ENCODE measurements around the gene ABLIM1.

Gene ABLIM1

DNA sequence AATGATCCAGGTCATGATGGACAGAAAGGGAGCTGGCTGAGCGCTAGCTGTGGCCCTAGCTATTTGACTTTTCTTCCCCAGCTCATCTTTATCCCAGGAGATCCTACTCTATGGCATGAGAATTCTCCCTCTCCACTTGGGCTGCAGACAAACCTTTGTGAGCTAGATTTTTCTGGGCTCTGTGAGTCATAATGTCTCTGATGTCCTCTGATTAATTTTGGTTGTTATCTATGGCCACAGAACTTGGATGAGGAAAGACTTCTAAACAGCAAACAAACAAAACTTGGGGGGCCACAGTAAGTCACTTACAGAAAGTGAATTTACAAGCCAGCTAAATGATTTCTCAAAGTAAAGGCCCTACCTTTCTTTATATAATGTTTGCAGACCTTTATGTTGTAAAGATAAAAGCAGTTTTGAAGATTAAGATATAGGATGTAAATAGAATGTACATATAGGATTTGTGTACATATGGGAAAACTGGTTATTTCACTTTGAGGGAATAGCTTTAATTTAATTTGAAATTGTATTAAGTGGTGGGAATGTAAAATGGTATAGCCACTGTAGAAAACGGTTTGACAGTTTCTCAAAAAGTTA lies 10.4 kb downstream of the ABLIM1 start:
- no peak for DNase-seq (ENCODE audit: low read depth)

DNA sequence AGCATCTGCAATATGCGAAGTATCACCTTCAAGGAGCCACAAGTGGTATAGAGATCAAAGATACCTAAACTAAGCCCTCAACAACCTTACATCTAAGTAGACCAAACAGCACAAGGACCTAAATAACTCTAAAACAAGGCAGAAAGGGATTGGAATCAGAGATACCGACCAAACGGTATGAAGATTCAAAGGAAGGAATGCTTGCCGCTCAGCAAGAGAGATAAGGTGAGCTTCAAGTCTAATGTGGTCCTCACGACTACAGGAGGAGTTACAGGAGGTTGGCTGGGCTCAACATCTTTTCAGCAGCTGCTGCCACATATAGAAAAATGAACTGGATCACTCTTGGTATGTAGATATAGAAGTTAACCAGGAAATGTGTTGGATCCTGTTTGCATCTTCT lies 11.6 kb downstream of the ABLIM1 start:
- no peak for DNase-seq (ENCODE audit: low read depth)

DNA sequence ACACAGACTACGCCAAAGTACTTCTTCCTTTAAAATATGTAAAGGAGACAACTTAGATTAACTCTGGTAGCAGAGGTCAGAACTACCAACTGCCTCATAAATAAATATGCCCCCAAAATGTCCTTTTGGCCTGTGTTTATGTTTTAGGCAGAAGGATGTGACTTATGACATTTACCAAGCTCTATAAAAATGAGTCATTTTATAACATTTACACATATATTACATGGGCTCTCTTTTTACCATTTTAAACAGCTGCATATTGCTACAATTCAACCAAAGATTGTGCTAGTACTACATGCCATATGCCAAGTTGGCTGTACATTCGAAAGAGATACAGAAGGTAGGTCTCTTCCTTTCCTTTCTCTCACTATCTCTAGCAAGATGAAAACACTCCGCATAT lies 12.4 kb downstream of the ABLIM1 start:
- no peak for DNase-seq (ENCODE audit: low read depth)

DNA sequence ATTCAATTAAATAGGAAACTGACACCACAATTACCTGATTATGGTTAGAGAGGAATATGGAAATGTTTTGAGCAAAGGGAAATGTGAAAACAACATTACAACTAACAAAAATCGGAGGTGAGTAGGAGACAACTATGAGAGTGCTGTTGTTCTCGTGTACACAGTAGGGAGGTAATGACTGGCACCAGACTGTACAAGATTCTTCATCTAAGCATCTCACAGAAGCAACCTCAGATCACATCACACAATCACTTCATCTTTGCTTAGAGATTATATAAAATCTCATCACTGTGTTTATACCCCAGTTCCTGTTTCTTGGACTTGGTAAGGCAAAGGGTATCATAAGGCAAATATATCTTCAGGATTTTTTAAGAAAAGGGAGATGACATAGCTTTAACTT lies 14.9 kb downstream of the ABLIM1 start:
- DNase-seq (ENCODE audit: low read depth): no peak

DNA sequence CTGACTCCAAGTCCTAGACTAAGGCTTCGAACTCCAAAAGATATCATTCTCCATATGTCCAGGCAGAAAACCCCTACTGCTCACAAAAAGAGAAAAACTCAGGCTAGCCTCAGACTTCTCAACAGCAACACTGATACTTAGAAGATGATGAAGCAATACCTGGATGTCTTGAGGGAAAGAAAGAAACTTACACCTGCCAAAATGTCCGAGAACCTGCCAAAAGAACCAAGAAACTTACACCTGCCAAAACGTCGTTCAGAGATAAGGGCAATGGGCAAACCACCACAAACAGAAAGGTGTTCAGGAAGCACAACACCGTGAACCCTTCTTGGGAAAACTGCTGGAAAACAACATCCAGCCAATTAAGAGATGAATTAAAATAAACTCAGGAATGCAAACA lies 15.3 kb downstream of the ABLIM1 start:
- no peak for DNase-seq (ENCODE audit: low read depth)

DNA sequence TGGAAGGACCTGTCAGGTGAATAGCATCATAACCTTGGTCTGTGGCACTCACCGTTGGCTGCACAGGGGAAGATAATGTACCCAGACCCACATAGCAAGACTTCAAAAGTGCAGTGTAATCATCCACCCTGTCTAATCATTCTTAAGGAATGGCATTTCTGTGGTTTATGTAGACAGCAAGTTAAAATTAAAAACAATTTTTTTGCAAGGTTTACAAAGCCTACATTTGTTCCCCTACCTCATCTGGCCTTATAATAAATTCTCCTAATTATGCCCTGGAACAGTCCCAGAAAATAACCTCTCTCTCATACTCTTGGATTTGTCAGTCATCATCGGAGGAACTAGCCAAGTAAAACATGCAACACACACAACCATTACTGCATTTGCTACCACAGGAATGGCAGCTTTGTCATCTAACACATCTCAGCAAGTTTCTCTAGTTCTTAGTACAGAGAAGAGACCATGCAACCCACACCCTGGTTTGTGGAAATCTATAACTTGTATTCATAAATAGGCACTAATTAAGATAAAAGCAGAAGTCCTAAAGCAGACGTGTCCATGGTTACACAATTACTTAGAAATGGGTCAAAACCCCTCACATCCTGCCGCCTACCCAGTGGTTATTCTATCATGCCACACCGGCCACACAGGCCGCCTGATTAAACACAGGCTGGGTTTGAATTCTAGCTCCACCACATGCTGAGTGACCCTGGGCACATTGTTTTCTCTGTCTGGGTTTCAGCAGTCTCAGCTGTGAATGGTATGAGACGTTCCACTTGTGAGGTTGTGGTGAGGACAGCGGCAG lies 19.1 kb downstream of the ABLIM1 start:
- no peak for DNase-seq (ENCODE audit: low read depth)

DNA sequence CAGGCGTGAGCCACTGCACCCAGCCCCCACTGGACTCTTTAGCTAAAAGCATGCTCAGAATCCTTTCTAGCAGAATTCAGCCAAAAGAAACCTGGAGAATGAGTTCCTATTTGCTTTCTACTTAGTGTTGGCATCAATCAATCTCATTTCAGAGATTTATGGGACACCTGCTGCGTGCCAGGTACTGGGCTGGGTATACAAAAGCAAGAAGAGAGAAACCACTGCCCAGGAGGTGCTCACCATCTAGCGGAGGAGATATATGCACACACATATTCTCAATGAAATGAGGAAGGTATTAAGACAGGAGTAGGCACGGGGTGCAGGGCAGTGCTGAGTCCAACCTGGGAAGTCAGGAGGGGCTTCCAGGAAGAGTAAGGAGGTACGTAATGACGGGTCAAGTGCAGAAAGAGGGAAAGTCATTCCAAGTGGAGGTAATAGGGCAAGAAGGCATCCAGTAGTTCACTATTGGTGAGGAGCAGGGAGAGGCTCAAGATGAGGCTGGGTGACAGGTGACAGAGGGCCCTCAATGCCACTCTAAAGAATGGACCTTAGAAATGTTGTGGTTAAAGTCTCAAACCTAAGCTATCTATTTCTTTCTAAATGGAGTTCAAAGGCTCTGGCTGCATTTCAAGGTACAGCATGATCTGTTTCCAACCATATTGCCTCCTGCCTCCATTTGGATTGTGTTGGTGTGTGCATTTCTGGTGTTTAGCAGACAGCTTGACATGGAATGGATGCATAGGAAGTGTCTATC lies 22.1 kb downstream of the ABLIM1 start:
- DNase-seq (ENCODE audit: low read depth): no peak

DNA sequence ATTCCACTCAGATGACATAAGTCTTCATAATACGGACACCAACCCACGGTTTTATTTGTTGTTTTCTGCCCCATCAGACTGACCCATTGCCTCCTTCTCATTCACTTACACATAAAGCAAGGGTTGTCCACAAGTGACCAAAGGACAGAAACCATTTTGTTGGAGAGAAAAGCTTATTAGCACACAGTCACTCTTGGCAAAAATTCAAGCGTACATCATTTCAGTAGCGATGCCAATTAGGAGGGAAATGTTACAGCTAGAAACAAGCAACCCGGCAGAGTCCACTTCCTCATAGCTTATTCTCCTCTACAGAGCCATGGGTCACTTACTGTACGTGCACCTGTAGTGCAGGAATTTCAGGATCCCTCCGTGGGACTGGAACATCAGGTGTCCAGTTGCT lies 23.0 kb downstream of the ABLIM1 start:
- DNase-seq (ENCODE audit: low read depth): no peak

DNA sequence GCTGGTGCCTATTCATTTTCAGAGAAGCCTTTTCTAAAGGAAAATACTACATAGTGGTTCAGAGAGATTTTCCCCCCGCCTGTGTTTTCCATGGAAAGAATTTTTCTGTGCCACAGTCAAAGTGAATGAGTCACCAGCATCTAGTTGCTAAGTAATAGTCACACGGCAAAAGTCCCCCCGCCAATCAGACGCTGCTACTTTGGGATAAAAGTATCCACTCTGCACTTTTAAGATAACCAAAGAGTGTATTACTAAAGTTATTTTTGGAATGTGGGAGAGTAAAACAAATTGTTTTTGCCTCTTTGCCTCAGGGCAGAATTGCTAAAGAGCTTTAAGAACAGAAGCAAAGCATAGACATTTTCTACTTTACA lies 23.5 kb downstream of the ABLIM1 start:
- no peak for DNase-seq (ENCODE audit: low read depth)

DNA sequence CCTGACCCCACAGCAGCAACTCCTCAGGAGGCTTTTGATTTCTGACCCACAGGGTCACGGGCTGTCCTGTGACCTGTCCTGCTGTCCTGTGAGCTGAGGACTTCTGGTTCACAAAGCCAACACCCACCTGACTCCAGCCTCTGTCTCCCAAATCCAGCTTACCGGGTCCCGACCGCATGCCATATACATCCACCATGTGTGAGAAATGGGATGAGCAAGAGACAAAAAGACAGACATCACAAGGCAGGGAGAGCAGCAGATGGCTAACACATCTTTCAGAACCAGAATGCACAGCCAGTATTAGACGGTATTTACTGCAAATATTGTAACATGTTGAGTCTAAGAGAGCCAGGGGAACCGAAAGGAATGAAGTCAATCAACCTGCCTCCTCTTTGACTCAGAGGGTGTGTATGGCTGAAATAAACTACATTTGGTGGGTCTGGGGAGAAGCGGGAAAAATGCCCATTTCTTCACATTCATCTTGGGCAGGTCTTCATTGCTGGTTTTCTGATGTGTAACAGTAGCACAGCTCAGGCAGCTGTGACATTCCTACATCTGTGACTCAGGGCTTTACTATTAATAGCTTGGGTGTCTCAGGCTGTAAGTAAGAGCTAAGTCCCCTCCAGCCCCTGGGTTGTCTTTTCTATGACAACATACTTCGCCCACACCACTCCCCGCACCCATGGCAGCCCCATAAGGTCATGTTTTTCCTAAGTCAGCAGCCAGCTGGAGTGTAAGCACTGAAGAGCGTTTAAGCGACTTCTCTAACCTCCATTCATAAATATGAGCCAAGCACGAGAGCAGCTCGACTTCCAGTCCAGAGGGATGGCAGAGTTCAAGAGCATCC lies 25.0 kb downstream of the ABLIM1 start:
- DNase-seq (ENCODE audit: low read depth): no peak

DNA sequence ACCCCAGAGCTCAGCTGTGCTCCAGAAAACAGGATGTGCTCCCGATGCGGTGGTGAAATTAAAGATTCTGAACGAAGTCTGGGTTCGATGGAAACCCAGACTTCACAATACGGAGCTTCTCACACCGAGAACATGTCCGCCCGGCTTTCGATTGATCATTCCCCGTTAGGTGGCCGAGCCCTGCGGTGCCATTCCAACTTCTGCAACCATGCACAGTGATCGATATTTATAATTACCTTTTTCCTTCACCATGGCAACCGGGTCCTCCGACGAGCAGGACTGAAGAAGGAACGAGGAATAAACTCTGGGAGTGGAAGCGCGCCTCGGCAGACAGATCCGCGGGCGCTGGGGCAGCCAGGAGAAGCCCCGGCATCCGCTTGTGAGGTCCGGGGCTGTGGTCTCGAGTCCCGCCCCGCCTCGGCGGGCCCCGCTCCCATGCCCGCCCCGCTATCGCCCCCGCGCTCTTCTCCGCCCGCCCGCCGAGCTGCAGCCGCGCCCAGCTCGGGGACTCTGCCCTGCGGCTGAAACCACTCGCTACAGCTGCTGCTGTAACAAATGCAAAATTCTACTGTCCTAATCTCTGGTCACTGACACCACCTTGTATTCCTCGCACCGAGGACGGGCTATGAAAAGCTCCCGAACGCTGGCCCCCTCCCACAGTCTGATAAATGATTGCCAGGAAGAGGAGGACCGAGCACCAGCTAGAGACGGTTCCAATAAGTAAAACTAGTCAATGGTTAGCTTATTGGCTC lies 26.2 kb downstream of the ABLIM1 start:
- DNase-seq (ENCODE audit: low read depth): peak; percentile 6

DNA sequence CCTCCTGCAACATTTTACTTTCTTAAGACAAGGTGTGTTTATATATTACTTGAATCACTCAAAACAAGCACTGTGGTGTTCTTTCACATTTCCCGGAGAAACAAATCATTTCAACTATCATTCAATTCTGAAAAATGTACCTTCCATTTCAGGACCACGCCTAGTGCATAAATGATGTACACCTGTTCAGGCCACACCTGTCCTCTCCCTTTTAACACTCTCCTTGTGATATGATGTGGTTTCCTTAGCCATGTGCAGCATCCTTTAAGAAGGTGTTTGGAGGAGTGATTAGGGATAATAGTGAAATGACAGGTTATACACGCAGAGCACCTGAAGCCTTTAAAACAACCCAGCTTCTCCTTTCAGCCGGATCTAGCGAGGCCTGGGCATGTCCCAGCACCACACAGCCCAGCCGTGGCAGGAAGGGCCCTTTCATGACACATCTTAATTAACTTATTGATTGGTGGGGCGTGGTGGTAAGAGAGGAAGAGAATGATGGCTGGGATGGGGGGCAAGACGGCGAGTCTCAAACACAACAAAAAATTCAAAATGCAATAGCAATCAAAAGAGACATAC lies 26.9 kb downstream of the ABLIM1 start:
- DNase-seq (ENCODE audit: low read depth): no peak

DNA sequence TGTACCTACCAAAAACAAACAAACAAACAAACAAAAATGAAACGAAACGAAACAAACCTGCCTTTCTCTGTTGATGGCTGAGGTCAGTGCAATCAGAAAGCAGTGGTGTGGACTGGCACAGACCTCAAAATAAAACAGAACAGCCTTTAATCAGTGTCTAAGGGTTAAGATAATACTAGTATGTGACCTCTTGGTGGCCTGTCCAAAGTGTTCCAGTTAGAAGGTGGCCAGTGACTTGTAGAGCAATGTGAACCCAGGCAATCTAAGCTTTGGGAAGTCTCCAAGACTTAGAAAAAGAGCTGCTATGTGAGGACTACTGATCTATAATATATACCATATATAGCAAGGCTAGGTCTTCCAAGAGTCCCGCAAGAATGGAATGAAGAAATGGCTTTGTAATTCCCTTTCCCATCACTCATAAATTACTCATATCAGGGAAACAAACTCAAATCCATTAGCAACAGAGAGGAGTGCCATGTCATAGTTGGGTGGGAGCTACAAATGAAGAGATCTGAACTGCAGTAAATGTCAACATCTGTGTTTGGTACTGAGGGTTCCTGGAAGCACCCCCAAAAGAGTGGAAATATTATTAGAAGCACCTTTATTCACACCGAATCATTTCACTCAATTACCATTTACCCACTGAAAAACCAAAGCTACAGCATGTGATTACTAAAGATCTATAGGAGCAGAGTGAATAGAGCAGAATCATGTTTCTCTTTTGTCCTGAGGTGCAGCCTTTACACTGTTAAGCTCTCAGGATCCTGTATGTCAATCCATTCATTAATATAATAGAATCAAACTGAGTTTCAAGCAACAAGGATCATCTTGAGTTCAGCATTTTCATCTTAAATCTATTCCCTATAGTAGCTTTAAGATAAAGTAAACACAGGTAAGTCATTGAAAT lies 28.0 kb downstream of the ABLIM1 start:
- DNase-seq (ENCODE audit: low read depth): no peak

DNA sequence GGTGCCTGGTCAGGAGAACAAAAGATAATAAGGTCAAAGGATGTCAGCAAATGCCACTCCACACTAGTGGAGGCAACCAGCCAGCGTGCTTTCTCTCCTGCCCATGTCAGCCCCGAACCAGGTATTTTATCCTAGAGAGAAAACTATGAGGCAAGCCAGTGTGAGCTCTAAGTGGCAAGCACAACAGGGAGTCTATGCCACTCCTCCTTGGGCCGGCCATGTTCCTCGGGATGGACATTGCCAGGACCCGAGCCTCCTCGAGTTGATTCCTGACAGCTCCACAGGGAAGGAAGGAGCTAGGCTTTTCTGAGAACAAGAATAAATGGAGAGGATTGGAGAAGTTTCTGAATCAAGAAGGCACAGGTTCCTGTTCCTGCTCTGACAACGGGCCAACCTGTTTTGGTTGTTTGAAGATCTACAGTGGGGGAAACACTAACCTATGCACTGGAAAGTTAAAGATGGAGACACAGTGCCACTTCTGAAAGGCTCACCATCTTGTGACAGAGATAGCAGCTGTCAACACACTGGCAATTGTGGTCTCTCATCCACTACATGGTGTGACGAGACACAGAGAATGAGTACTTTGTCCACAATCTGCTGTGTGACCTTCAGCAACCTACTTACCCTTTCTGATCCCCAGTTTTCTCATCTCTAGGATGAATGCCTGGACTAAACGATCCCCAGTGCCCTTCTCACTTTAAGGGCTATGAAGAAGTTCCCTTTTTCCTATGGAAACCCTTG lies 28.8 kb downstream of the ABLIM1 start:
- no peak for DNase-seq (ENCODE audit: low read depth)

DNA sequence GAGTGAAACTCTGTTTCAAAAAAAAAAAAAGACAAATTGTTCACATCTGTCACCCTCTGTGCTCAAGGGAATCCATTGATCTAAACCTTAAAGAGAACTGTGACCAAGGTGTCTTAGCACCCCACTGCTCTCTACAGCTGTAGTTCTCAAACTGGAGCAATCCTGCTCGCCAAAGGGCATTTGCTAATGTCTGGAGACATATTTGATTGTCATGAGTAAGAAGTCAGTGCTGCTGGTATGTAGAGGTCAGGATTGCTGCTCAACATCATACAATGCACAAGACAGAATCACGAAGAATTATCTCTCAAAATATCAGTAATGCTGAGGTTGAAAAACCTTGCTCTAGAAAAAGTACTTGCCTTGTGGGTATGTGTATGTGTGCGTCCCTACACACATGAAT lies 30.0 kb downstream of the ABLIM1 start:
- DNase-seq (ENCODE audit: low read depth): no peak

DNA sequence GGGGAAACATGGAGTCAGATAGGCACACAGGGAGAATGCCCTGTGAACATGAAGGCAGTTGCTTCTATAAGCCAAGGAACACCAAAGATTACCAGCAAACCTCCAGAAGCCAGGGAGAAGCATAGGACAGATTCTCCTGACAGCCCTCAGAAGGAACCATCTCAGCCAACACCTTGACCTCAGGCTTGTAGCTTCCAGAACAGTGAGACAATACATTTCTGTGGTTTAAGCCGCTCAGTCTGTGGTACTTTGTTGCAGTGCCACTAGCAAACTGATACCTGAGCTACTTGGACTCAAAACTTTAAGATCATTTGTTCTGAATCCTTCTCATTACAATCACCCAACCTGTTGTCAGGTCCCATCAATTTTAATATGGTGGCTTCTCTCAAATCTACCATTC lies 31.2 kb downstream of the ABLIM1 start:
- no peak for DNase-seq (ENCODE audit: low read depth)

DNA sequence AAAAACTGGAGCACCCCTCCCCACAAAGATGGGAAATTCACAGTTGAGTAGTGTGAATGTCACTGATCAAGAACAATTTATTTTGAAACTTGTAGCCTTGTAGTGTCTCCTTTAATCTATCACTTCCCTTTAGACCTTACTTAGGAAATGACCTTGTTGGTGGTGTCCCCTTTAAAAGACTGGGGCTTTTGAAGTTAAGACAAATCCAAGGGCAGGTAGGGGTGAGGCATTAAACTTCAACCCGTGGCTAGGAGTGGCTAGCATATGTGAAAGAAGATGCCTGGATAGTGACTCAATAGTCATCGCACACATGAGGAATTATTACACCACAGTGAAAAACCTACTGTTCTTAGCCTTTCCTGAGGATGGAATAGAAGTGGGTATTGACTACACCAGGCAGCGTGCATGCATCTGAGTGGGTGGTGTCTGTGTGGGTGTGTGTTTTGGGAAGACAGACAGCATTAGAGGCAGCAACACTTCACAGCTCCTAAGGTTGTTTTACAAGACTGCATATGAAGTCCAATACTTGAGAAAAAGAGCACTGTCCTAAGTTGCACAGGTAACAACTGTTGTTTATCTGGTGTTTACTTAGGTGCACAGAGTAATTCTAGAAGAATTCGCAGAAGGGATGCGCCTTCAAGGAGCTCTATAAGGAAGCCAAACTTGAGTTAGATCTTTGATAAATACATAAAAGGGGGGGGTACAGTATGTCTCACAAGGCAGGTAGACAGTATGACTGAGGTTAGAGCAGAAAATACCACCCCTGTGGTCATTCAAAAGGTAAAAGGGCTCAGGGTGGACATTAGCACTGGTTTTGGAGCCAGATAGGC lies 32.9 kb downstream of the ABLIM1 start:
- DNase-seq (ENCODE audit: low read depth): no peak

DNA sequence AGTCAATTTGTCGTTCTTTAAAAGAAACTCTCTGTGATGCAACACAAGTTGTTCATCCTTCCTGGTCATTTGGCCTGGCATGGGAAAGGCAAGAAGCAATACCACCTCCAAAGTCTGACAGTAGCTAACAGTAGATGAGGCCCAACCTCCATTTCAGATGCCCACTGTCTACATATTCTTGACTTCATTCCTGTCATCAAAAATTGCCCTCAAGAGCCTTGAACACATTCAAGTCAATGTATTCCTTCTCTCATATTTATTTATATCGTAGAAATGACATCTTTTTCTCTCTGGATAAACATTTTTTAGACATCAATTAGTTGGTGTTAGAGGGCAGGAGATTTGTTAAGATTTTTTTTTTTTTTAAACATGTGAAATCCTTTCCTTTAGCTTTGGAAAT lies 33.7 kb downstream of the ABLIM1 start:
- DNase-seq (ENCODE audit: low read depth): no peak

Data from stimulated activated CD4-positive, alpha-beta T cell treated with anti-CD3 and anti-CD28 coated beads, Interleukin-2, amount 100 ng/mL, for 4 hours (primary cell).